Muscle layer of colon (tissue), 2 donors: ENCODE results near the gene ARHGEF16.

Experiments used
- H3K27ac ChIP-seq: one replicate; pipeline ENCODE4 v1.7.0; 2013; ENCODE audit warnings: low read depth, mild to moderate bottlenecking, low read length, moderate library complexity
- H3K27me3 ChIP-seq, 2 donors: one replicate each; pipeline ENCODE4 v1.7.0; 2013; ENCODE audit warnings: low read length in 2 of 2, mild to moderate bottlenecking in 2 of 2; ENCODE audit not compliant: insufficient read depth in 2 of 2, control insufficient read depth in 1 of 2
- H3K36me3 ChIP-seq: one replicate; pipeline ENCODE4 v1.7.0; 2013; ENCODE audit warnings: mild to moderate bottlenecking, low read length; ENCODE audit not compliant: insufficient read depth
- H3K4me1 ChIP-seq: one replicate; pipeline ENCODE4 v1.7.0; 2013; ENCODE audit warnings: mild to moderate bottlenecking, low read length; ENCODE audit not compliant: insufficient read depth
- H3K4me3 ChIP-seq, 2 donors: one replicate each; pipeline ENCODE4 v1.7.0; 2013; ENCODE audit warnings: low read length in 2 of 2, low read depth in 1 of 2, mild to moderate bottlenecking in 1 of 2, moderate library complexity in 1 of 2
- H3K9ac ChIP-seq: one replicate; pipeline ENCODE4 v1.7.0; 2013; ENCODE audit warnings: low read length
- H3K9me3 ChIP-seq: one replicate; pipeline ENCODE4 v1.7.0; 2013; ENCODE audit warnings: mild to moderate bottlenecking, low read length
- donor health status: abdominal sarcoma.
- donor health status: Adenocarcinoma of cecum.

The ARHGEF16 gene

DNA sequence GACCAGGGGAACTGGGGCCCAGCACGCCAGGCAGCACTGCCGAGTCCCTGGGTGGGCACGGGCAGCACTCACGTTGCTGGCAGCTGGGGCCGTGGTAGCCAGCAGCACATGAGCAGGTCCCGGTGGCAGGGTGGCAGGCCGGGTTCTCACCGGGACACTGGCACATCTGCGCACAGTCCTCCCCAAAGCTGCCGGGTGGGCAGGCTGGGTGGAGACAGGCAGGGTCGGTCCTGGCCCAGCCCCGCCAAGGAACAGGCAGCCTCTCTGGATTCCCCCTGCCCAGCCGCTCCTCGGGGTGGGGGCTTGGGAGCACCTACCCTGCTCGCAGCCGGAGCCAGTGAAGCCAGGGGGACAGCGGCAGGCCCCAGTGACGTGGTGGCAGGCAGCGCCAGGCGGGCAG lies 42.5 kb downstream of the ARHGEF16 start:
- Histone ChIP-seq H3K27ac (no peak overlapping the region), H3K4me1 (no peaks in the 10 kb centered on the region), H3K36me3 (no peaks in the 10 kb centered on the region), H3K4me3 (no peak overlapping the region), H3K9me3 (no peaks in the 10 kb centered on the region), H3K27me3 (peaks cover 0 to 2% of the 10 kb centered on the region in 2 donors), H3K9ac (no peak overlapping the region)

DNA sequence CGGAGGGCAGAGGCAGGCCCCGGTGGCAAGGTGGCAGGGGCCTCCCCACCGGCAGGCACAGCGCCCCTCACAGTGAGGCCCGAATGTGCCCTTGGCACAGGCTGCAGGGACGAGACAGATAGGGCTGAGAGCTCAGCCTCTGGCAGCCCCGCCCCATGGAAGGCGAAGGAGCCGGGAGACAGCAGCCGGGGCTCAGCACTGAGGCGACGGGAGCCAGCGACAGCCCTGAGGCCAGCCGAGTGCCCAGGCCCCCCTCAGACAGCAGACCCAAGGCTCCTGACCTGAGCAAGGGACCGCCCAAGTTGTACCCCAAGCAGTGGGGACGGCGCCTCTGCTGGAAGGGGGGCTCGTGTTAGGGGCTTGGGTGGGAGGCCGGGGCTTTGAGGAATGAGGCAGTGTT lies 43.1 kb downstream of the ARHGEF16 start:
- no peaks in the 10 kb centered on the region for H3K9me3 ChIP-seq
- H3K27ac ChIP-seq, result no peak overlapping the region
- no peak overlapping the region for H3K9ac ChIP-seq
- no peaks in the 10 kb centered on the region for H3K4me1 ChIP-seq
- H3K27me3 ChIP-seq, result peaks cover 0 to 7% of the 10 kb centered on the region in 2 donors
- H3K4me3 ChIP-seq, result no peak overlapping the region
- H3K36me3 ChIP-seq, result no peaks in the 10 kb centered on the region

DNA sequence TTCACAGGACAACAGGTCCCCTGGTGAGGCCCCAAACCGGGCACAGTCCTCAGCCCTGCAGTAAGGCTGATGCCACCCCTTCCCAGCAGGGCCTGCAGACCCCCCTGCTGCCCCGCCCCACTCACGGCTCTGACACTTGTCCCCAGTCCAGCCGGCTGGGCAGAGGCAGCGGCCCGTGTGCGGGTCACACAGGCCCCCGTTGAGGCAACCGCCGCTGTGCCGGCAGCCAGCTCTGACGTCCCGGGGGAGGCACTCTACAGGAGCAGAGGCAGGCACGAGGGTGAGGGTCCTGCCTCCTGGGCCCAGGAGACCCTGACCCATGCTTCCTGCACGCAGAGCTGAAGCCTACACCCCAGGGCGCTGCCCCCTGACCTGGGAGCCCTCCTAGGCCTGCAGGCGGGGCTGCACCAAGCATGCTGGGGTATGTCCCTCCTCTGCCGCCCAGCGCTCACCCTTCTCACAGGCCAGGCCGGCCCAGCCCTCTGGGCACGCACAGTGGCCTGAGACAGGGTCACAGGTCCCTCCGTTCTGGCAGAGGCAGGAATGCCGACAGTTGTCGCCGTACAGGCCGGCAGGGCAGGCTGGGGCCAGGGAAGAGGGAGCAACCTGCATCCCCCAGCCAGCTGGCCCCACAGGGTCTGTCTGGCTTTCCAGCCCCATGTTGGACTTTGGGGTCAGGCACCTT lies 43.9 kb downstream of the ARHGEF16 start:
- no peaks in the 10 kb centered on the region for H3K9me3 ChIP-seq
- no peak overlapping the region for H3K27ac ChIP-seq
- H3K36me3 ChIP-seq, result no peaks in the 10 kb centered on the region
- H3K4me3 ChIP-seq, result no peak overlapping the region
- H3K9ac ChIP-seq, result no peak overlapping the region
- H3K27me3 ChIP-seq, result peaks cover 0 to 7% of the 10 kb centered on the region in 2 donors
- no peaks in the 10 kb centered on the region for H3K4me1 ChIP-seq

DNA sequence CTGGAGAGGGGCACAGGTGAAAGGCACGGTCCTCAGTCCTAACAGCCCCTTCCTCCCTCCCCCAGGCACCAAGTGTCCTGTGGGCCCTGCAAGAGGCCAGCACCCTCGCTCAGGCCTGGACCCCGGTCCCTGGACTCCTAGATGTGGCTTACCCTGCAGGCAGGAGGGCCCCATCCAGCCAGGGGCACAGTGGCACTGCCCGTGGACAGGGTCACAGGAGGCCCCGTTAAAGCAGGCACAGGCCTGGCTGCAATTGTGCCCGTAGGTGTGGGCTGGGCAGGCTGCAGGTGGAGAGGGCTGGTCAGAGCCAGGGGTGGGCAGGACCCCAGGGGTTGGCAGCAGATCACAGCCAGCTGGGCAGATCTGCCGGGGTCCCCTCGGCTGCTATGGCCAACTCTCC lies 44.5 kb downstream of the ARHGEF16 start:
- no peaks in the 10 kb centered on the region for H3K4me1 ChIP-seq
- H3K9ac ChIP-seq, result no peak overlapping the region
- peaks cover 0 to 7% of the 10 kb centered on the region in 2 donors for H3K27me3 ChIP-seq
- H3K27ac ChIP-seq, result no peak overlapping the region
- no peaks in the 10 kb centered on the region for H3K9me3 ChIP-seq
- no peak overlapping the region for H3K4me3 ChIP-seq
- no peaks in the 10 kb centered on the region for H3K36me3 ChIP-seq

DNA sequence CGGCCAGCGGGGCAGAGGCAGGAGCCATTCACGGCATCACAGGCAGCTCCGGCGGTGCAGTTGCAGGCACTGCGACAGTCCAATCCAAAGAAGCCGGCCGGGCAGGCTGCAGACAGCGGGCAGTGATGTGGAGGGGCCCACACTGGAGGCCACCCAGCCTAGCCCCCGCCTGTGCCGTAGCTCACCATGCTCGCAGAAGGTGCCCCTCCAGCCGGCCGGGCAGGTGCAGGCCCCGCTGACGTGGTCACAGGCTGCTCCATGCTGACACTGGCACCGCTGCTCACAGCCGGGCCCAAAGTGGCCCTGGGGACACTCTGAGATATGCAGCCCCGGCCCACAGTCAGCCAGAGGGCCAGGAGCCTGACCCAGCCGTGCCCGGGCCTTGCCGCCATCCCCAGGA lies 45.1 kb downstream of the ARHGEF16 start:
- Histone ChIP-seq H3K4me1 (no peaks in the 10 kb centered on the region), H3K9ac (no peak overlapping the region), H3K9me3 (no peaks in the 10 kb centered on the region), H3K4me3 (no peak overlapping the region), H3K27me3 (peaks cover 0 to 7% of the 10 kb centered on the region in 2 donors), H3K36me3 (no peaks in the 10 kb centered on the region), H3K27ac (no peak overlapping the region)

DNA sequence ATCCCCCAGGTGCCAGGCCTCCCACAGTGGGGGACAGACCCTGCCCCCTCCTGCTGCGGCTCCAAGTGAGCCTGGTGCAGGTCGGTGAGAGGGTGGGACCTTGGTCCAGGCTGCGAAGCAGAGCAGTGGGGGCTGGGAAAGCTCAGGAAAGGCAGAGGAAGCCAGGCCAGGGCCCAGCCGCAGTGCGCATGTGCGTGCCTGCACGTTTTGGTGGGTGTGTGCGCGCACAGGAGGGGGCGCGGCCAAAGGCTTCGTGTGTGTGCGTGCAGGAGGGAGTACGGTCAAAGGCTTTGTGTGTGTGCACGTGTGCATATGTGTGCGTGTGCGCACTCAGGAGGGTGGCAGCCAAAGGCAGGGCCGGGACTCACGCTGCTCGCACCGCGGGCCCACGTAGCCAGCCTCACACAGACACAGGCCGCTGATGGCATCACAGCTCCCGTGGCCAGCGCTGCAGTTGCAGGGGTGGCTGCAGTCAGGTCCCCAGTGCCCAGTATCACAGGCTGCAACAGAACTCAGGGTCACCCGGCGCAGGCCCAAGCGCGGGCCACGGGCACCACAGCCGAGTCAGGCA lies 45.9 kb downstream of the ARHGEF16 start:
- H3K36me3 ChIP-seq, result no peaks in the 10 kb centered on the region
- H3K9ac ChIP-seq, result no peak overlapping the region

DNA sequence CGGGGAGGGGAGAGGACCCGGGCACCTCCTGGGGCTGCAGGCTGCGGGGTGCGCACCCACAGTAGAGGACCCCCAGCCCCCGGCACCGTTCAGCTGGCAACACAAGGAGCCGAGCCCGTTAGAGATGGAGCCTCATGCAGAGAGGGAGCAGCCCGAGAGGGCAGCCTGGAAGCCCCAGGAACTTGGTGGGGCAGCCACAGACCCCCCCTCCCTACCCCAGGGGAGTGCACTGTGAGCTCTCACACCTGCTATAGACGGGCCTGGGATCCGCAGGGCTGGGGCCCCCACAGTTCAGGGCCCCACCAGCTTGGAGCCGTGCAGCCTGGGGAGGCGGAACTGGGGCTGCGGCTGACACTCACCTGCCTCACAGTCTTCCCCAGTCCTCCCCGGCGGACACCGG lies 47.0 kb downstream of the ARHGEF16 start:
- Histone ChIP-seq H3K27ac (no peak overlapping the region), H3K9ac (no peak overlapping the region), H3K4me3 (no peak overlapping the region), H3K36me3 (no peaks in the 10 kb centered on the region), H3K4me1 (no peaks in the 10 kb centered on the region), H3K9me3 (no peaks in the 10 kb centered on the region), H3K27me3 (peaks cover 0 to 7% of the 10 kb centered on the region in 2 donors)

More for the DNA sequence above, 45.9 kb downstream of the ARHGEF16 start:
- Histone ChIP-seq H3K27ac (no peak overlapping the region), H3K9me3 (no peaks in the 10 kb centered on the region), H3K4me3 (no peak overlapping the region), H3K27me3 (peaks cover 0 to 7% of the 10 kb centered on the region in 2 donors), H3K4me1 (no peaks in the 10 kb centered on the region)

DNA sequence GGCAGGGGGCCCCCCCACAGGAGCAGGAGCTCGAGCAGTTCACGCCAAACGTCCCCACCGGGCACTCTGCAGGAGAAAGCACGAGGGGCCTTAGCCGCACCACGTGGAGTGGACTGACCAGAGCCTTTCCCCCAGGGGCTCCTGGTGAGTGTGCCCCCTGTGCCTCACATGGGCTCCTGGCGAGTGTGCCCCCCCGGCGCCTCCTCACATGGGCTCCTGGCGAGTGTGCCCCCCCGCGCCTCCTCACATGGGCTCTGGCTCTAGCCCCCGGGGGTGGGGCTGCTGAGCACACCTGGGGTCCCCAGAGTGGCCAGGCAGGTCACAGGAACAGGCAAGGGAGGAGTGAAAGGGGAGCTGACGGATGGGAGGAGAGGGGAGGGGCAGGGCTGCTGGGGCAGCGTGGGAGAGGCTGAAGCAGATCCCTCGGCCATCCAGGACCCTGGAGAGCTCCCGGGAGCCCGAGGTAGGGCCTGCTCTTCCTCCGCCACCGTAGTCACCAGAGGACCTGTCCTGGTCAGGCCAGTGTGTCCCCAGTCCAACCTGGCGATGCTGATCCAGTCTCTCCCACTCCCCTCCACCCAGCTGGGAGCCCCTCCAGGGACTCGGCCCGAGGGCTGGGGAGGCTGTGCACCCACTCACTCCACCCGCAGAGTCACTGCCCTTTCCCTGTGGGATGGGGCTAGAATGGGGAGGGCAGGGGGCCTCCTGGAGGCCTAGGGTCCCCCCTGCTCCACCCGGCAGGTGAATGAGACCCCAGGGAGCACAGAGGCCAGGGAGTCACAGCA lies 47.6 kb downstream of the ARHGEF16 start:
- Histone ChIP-seq H3K36me3 (no peaks in the 10 kb centered on the region), H3K9ac (no peak overlapping the region), H3K4me3 (no peak overlapping the region), H3K27me3 (peaks cover 0 to 7% of the 10 kb centered on the region in 2 donors), H3K4me1 (no peaks in the 10 kb centered on the region), H3K9me3 (no peaks in the 10 kb centered on the region), H3K27ac (no peak overlapping the region)

DNA sequence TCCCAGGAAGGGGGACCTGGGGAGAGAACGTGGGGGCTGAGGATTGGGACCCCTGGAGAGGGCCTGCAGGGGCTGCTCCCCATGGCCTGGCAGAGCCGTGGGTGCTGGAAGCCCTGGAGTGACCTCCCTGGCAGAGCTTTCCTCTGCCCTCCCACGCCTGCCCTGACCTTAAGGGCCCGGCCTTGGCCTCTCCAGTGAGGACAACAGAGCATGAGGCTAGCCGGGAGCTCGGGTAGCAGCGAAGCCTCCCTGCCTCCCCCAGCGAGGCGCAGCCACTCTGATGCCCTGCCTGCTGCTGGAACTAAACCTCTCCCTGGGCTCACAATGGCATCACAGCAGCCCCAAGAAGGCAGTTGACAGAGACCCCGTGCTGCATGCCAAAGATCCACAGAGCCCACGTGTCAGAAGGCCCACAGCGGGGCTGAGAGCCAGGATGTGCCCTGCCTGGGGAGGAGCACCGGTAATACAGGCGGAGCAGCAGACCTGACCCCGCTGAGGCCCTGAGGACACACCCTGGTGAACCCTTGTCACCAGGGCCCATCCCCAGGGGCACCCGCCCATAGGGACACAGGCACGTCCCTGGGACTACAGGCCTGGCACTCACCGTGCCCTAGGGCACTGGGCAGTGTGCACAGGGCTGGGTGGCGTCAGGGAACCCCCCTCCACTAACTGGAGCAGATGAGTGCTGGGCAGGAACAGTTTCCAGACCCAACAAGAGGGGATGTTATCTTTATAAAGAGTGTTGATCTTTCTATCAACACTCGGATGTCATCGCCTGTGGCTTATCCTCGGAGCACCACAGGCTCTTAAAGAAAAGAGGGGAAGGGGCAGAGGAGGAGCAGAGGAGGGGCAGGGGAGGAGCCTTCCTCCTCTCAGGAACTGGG lies 48.4 kb downstream of the ARHGEF16 start:
- Histone ChIP-seq H3K9me3 (no peaks in the 10 kb centered on the region), H3K27me3 (peaks cover 0 to 7% of the 10 kb centered on the region in 2 donors), H3K9ac (no peak overlapping the region), H3K27ac (no peak overlapping the region), H3K4me1 (no peaks in the 10 kb centered on the region), H3K4me3 (no peak overlapping the region), H3K36me3 (no peaks in the 10 kb centered on the region)

DNA sequence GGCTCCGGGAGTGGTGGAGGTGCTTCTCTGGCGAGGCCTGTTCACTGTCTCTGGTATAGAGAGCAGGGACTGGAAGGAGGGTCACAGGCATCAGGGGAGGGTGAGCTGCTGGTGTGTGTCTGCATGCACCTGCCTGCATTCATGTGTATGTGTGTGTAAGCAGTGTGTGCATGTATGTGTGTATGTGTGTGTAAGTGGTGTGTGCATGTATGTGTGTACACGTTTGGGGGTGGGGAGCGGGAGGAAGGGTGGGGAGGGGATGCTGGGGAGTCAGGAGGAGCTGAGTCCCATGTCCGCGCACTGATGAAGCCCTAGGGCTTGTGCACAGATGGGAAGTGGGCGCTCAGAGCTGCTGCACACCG lies 49.0 kb downstream of the ARHGEF16 start:
- Histone ChIP-seq H3K9me3 (no peaks in the 10 kb centered on the region), H3K27ac (no peak overlapping the region), H3K36me3 (no peaks in the 10 kb centered on the region), H3K4me3 (no peak overlapping the region), H3K27me3 (peaks cover 0 to 7% of the 10 kb centered on the region in 2 donors), H3K9ac (no peak overlapping the region), H3K4me1 (no peaks in the 10 kb centered on the region)
